ENCODE results near the gene PLCB1.

The PLCB1 gene

GRCh38 chr20:8656335-8656734, 524.3 kb downstream of the PLCB1 start:
- H3K79me2 ChIP-seq (ENCODE audit: control insufficient read depth, insufficient read depth, low read length, poor library complexity) = no peaks in the 10 kb centered on the region
- no peaks in the 10 kb centered on the region for H3K79me1 ChIP-seq (ENCODE audit: low read length)
- no peak overlapping the region for H3K23ac ChIP-seq (ENCODE audit: low read length)
- no peak overlapping the region for H4K12ac ChIP-seq (ENCODE audit: low read depth, low read length)
- WGBS (ENCODE audit: extremely low coverage, insufficient coverage, insufficient read length) = no CpG with 5 or more reads among the region's 1 CpG
- no peak overlapping the region for H3K27ac ChIP-seq (ENCODE audit: low read depth, low read length)
- H2BK120ac ChIP-seq (ENCODE audit: insufficient read depth, low read length, poor library complexity) = no peak overlapping the region
- H2AK5ac ChIP-seq (ENCODE audit: low read length) = no peak overlapping the region
- peak in 1 of 2 donors; percentile 53 for DNase-seq
- no peak overlapping the region for H3K18ac ChIP-seq (ENCODE audit: low read length)
- no peak overlapping the region for H2BK5ac ChIP-seq (ENCODE audit: low read depth, low read length, poor library complexity)
- no peak overlapping the region for H3K9ac ChIP-seq (ENCODE audit: low read length)
- no peaks in the 10 kb centered on the region for H3K27me3 ChIP-seq (ENCODE audit: insufficient read depth, low read length)
- no peaks in the 10 kb centered on the region for H3K4me1 ChIP-seq (ENCODE audit: control insufficient read depth in 1 of 2, insufficient read depth in 2 of 2, low read length in 2 of 2)
- H3K14ac ChIP-seq (ENCODE audit: low read length) = no peak overlapping the region
- no peak overlapping the region for H2AFZ ChIP-seq (ENCODE audit: insufficient read depth, low read length, poor library complexity)
- H3K4ac ChIP-seq (ENCODE audit: low read depth, low read length) = no peak overlapping the region
- H4K8ac ChIP-seq (ENCODE audit: low read depth, low read length) = no peak overlapping the region
- H3K36me3 ChIP-seq (ENCODE audit: control insufficient read depth in 1 of 2, insufficient read depth in 2 of 2, low read length in 2 of 2) = no peaks in the 10 kb centered on the region
- H3K4me2 ChIP-seq (ENCODE audit: low read length) = no peak overlapping the region
- H3K4me3 ChIP-seq (ENCODE audit: low read depth, low read length) = no peak overlapping the region
- no peak overlapping the region for H2BK12ac ChIP-seq (ENCODE audit: low read length)
- H3K9me3 ChIP-seq (ENCODE audit: insufficient read depth, low read depth, low read length) = no peaks in the 10 kb centered on the region
- H4K91ac ChIP-seq (ENCODE audit: low read depth, low read length) = no peak overlapping the region

DNA sequence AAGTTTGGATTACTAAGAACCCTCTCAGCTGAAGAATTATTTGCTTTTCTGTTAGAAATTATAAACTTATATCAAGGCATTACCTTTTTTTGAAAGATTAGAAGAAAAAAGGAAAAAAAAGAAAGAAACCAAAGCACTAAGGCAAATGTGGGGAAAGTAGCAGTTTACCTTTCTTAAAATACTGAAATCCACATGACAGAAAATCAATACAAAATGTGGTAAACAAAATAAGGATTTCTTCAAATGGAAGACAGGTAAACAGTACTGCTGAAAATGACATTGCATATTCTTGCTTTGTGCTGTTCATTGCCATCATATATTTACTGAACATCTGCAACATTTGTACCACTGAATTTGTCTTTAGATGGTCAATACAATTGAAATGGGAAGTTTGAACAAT, 525.6 kb downstream of the PLCB1 start:
- H3K4me3 ChIP-seq (ENCODE audit: low read depth, low read length) = no peak overlapping the region
- H3K36me3 ChIP-seq (ENCODE audit: control insufficient read depth in 1 of 2, insufficient read depth in 2 of 2, low read length in 2 of 2) = no peaks in the 10 kb centered on the region
- H3K4me1 ChIP-seq (ENCODE audit: control insufficient read depth in 1 of 2, insufficient read depth in 2 of 2, low read length in 2 of 2) = no peaks in the 10 kb centered on the region
- no peak overlapping the region for H2BK120ac ChIP-seq (ENCODE audit: insufficient read depth, low read length, poor library complexity)
- H4K12ac ChIP-seq (ENCODE audit: low read depth, low read length) = no peak overlapping the region
- no peak overlapping the region for H3K4me2 ChIP-seq (ENCODE audit: low read length)
- no peak overlapping the region for H2BK12ac ChIP-seq (ENCODE audit: low read length)
- no peak overlapping the region for H2AFZ ChIP-seq (ENCODE audit: insufficient read depth, low read length, poor library complexity)
- no peaks in the 10 kb centered on the region for H3K79me1 ChIP-seq (ENCODE audit: low read length)
- H3K79me2 ChIP-seq (ENCODE audit: control insufficient read depth, insufficient read depth, low read length, poor library complexity) = no peaks in the 10 kb centered on the region
- no peak overlapping the region for H3K18ac ChIP-seq (ENCODE audit: low read length)
- no peaks in the 10 kb centered on the region for H3K27me3 ChIP-seq (ENCODE audit: insufficient read depth, low read length)
- H4K91ac ChIP-seq (ENCODE audit: low read depth, low read length) = no peak overlapping the region
- H3K14ac ChIP-seq (ENCODE audit: low read length) = no peak overlapping the region
- H4K8ac ChIP-seq (ENCODE audit: low read depth, low read length) = no peak overlapping the region
- no peak overlapping the region for H2BK5ac ChIP-seq (ENCODE audit: low read depth, low read length, poor library complexity)
- H2AK5ac ChIP-seq (ENCODE audit: low read length) = no peak overlapping the region
- H3K27ac ChIP-seq (ENCODE audit: low read depth, low read length) = no peak overlapping the region
- H3K9me3 ChIP-seq (ENCODE audit: insufficient read depth, low read depth, low read length) = no peaks in the 10 kb centered on the region
- no peak overlapping the region for H3K9ac ChIP-seq (ENCODE audit: low read length)
- no peak overlapping the region for H3K23ac ChIP-seq (ENCODE audit: low read length)
- no peak overlapping the region for H3K4ac ChIP-seq (ENCODE audit: low read depth, low read length)
- no peak for DNase-seq

GRCh38 chr20:8658103-8658502, 526.0 kb downstream of the PLCB1 start:
- H3K18ac ChIP-seq (ENCODE audit: low read length) = no peak overlapping the region
- no peak overlapping the region for H3K9ac ChIP-seq (ENCODE audit: low read length)
- H3K23ac ChIP-seq (ENCODE audit: low read length) = no peak overlapping the region
- no peak overlapping the region for H2BK120ac ChIP-seq (ENCODE audit: insufficient read depth, low read length, poor library complexity)
- H3K27me3 ChIP-seq (ENCODE audit: insufficient read depth, low read length) = no peaks in the 10 kb centered on the region
- no peak overlapping the region for H2BK12ac ChIP-seq (ENCODE audit: low read length)
- H3K4ac ChIP-seq (ENCODE audit: low read depth, low read length) = no peak overlapping the region
- no peak overlapping the region for H3K14ac ChIP-seq (ENCODE audit: low read length)
- no CpG with 5 or more reads among the region's 3 CpGs for WGBS (ENCODE audit: extremely low coverage, insufficient coverage, insufficient read length)
- no peaks in the 10 kb centered on the region for H3K79me1 ChIP-seq (ENCODE audit: low read length)
- no peak overlapping the region for H3K4me3 ChIP-seq (ENCODE audit: low read depth, low read length)
- no peaks in the 10 kb centered on the region for H3K36me3 ChIP-seq (ENCODE audit: control insufficient read depth in 1 of 2, insufficient read depth in 2 of 2, low read length in 2 of 2)
- no peak overlapping the region for H2AFZ ChIP-seq (ENCODE audit: insufficient read depth, low read length, poor library complexity)
- no peak overlapping the region for H2AK5ac ChIP-seq (ENCODE audit: low read length)
- no peak overlapping the region for H4K91ac ChIP-seq (ENCODE audit: low read depth, low read length)
- no peak overlapping the region for H2BK5ac ChIP-seq (ENCODE audit: low read depth, low read length, poor library complexity)
- H3K27ac ChIP-seq (ENCODE audit: low read depth, low read length) = no peak overlapping the region
- H4K12ac ChIP-seq (ENCODE audit: low read depth, low read length) = no peak overlapping the region
- H3K4me2 ChIP-seq (ENCODE audit: low read length) = no peak overlapping the region
- H3K79me2 ChIP-seq (ENCODE audit: control insufficient read depth, insufficient read depth, low read length, poor library complexity) = no peaks in the 10 kb centered on the region
- no peak for DNase-seq
- no peaks in the 10 kb centered on the region for H3K4me1 ChIP-seq (ENCODE audit: control insufficient read depth in 1 of 2, insufficient read depth in 2 of 2, low read length in 2 of 2)
- no peak overlapping the region for H4K8ac ChIP-seq (ENCODE audit: low read depth, low read length)
- H3K9me3 ChIP-seq (ENCODE audit: insufficient read depth, low read depth, low read length) = no peaks in the 10 kb centered on the region

- Histone ChIP-seq H3K9ac (ENCODE audit: low read length) (no peak overlapping the region), H2AFZ (ENCODE audit: insufficient read depth, low read length, poor library complexity) (no peak overlapping the region), H4K8ac (ENCODE audit: low read depth, low read length) (no peak overlapping the region), H3K14ac (ENCODE audit: low read length) (no peak overlapping the region), H3K18ac (ENCODE audit: low read length) (no peak overlapping the region), H2BK120ac (ENCODE audit: insufficient read depth, low read length, poor library complexity) (no peak overlapping the region), H3K27me3 (ENCODE audit: insufficient read depth, low read length) (no peaks in the 10 kb centered on the region), H3K4me3 (ENCODE audit: low read depth, low read length) (no peak overlapping the region), H3K79me2 (ENCODE audit: control insufficient read depth, insufficient read depth, low read length, poor library complexity) (no peaks in the 10 kb centered on the region), H3K4ac (ENCODE audit: low read depth, low read length) (no peak overlapping the region), H4K91ac (ENCODE audit: low read depth, low read length) (no peak overlapping the region), H3K4me1 (ENCODE audit: control insufficient read depth in 1 of 2, insufficient read depth in 2 of 2, low read length in 2 of 2) (no peaks in the 10 kb centered on the region), H3K27ac (ENCODE audit: low read depth, low read length) (no peak overlapping the region), H2BK5ac (ENCODE audit: low read depth, low read length, poor library complexity) (no peak overlapping the region), H3K9me3 (ENCODE audit: insufficient read depth, low read depth, low read length) (no peaks in the 10 kb centered on the region), H3K4me2 (ENCODE audit: low read length) (no peak overlapping the region), H3K36me3 (ENCODE audit: control insufficient read depth in 1 of 2, insufficient read depth in 2 of 2, low read length in 2 of 2) (no peaks in the 10 kb centered on the region), H3K23ac (ENCODE audit: low read length) (no peak overlapping the region), H2BK12ac (ENCODE audit: low read length) (no peak overlapping the region), H2AK5ac (ENCODE audit: low read length) (no peak overlapping the region), H3K79me1 (ENCODE audit: low read length) (no peaks in the 10 kb centered on the region), H4K12ac (ENCODE audit: low read depth, low read length) (no peak overlapping the region)
- DNase-seq = no peak
- no CpG with 5 or more reads among the region's 8 CpGs for WGBS (ENCODE audit: extremely low coverage, insufficient coverage, insufficient read length)
Measured at GRCh38 chr20:8661229-8661952, 529.3 kb downstream of the PLCB1 start.

All from trophoblast cell (in vitro differentiated cells and primary cell).